Thyroid gland (tissue), 4 donors: ENCODE measurements around the gene SEC31B.

Experiments used
- CTCF ChIP-seq, 6 experiments: fragments of 200-600 bp in 3 of 6; fragments of 450-650 bp in 3 of 6; sonication (generic) in 3 of 6; IDR thresholded peaks; one replicate each; pipeline ENCODE4 v1.5.1; 2016 to 2019; ENCODE audit warnings: antibody characterized with exemption in 6 of 6, mild to moderate bottlenecking in 2 of 6, inconsistent platforms in 1 of 6, moderate library complexity in 1 of 6
- POLR2A ChIP-seq, 2 donors: fragments of 450-650 bp; IDR thresholded peaks; one replicate each; pipeline ENCODE4 v1.6.1; 2017; ENCODE audit warnings: antibody characterized with exemption in 2 of 2, mild to moderate bottlenecking in 2 of 2, moderate library complexity in 1 of 2

- no peak for TF ChIP-seq CTCF (IDR thresholded peaks at IDR 0.05)
- no peak for TF ChIP-seq POLR2A (IDR thresholded peaks at IDR 0.05)
Observed at GRCh38 chr10:100470367-100470766, 49.3 kb downstream of the SEC31B start.
